ENCODE results near the gene CALD1.
A peak's percentile ranks its signal among the peaks of the same experiment; 100 is the strongest.

CALD1 gene

GRCh38 chr7:134829380-134829986 lies 50.0 kb downstream of the CALD1 start:
- DNase-seq = no peak

- peak; percentile 18 for DNase-seq
Measured at GRCh38 chr7:134831862-134832261, 52.4 kb downstream of the CALD1 start.

GRCh38 chr7:134832367-134832766 lies 52.9 kb downstream of the CALD1 start:
- DNase-seq = no peak

- no peak for DNase-seq
Measured at GRCh38 chr7:134834689-134835462, 55.4 kb downstream of the CALD1 start.

DNA sequence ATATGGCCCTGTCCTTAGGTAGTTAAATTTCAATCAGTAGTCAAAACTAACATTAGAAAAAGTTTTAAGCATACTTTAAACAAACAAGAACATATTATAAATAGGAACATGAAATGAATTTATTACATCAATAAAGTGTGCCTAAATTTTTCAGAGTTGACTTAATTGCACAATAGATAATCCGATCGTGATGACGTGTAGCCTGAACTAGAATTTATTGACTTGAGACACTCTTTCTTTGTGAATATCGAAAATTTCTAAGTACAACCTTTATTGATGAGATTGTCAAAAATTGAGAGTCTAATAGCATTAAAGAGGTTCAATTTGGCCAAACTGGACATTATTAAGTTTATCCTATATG lies 56.0 kb downstream of the CALD1 start:
- no peak for DNase-seq

DNA sequence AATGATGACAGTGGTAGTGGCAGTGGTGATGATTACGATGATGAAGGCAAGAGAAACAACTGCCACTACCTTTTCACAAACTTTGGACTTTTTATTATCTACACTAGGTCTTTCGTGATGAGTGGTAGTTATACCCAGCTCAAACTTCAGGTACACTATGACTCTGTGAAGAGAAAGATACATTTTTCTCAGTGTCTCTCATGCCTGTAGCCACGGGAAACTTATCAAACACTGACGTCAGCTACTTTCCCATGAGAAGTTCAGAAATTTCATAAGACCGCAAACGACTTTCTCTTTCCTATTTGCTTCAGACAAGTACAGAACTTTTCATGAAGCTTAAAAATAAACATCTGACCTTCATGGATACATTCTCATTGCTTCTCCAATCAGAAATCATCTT lies 57.0 kb downstream of the CALD1 start:
- no peak for DNase-seq

DNA sequence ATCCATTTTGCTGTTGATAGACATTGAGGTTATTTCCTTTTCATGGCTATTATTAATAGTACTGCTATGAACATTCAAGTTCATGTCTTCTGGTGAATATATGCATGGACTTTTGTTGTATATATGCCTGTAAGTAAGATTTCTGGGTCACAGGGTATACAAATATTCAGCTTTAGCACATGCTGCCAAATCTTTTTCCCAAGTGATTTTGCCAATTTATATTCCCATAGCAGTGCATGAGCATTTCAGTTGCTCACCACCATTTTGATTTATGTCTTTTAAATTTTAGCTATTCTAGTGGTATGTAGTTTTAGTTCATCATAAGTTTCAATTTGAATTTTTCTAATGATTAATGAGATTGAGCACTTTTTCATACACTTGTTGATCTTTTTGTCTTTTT lies 59.9 kb downstream of the CALD1 start:
- DNase-seq = no peak

- no peak for DNase-seq
Measured at GRCh38 chr7:134842062-134842461, 62.6 kb downstream of the CALD1 start.

GRCh38 chr7:134842886-134843430 lies 63.5 kb downstream of the CALD1 start:
- DNase-seq = no peak

- DNase-seq = no peak
Measured at GRCh38 chr7:134844200-134844599, 64.8 kb downstream of the CALD1 start.

GRCh38 chr7:134845461-134845860 lies 66.0 kb downstream of the CALD1 start:
- DNase-seq = no peak

GRCh38 chr7:134847851-134848588 lies 68.6 kb downstream of the CALD1 start:
- DNase-seq = no peak

DNA sequence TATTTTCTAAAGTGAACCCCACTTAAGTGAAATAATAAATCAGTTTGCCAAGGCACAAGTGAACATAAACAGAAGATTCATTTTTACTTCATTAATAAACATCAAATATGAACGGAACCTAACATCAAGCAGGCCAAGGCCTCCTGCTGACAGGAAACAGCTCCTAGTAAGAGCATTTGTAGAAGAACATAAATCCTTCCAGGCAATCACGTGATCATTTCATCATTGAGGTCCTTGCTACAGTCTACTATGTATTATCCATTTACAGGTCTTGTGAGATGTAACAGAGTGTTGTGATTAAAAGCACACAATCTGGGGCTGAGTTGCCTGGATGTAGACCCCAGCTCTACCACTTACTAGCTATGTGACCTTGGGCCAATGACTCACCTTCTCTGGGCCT lies 70.6 kb downstream of the CALD1 start:
- no peak for DNase-seq

GRCh38 chr7:134851141-134851540 lies 71.7 kb downstream of the CALD1 start:
- DNase-seq = no peak

GRCh38 chr7:134852625-134853024 lies 73.2 kb downstream of the CALD1 start:
- DNase-seq = no peak

- DNase-seq = no peak
Measured at GRCh38 chr7:134854816-134855215, 75.4 kb downstream of the CALD1 start.

GRCh38 chr7:134855442-134855841 lies 76.0 kb downstream of the CALD1 start:
- DNase-seq = no peak

DNA sequence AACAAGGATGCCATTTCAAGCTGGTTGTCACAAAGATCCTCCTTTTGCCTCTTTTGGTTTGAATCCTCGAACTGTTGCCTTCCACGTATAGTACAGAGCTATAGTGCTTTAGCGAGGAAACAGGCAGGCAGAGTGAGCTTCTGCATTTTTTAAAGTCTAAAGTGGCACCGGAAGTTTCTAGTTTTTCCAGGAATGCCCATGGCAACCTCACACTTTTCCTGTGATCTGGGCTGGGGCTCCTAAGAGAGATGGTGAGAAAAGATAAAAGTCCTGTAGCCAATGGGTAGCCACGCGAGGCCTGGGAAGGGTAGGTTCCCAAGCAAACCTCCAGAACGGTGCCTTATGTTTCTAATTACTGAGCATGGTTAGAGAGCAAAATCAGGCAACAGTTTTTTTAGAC lies 76.7 kb downstream of the CALD1 start:
- DNase-seq = no peak

GRCh38 chr7:134856691-134857090 lies 77.3 kb downstream of the CALD1 start:
- DNase-seq = no peak

- DNase-seq = no peak
Measured at GRCh38 chr7:134857958-134858357, 78.5 kb downstream of the CALD1 start.

- no peak for DNase-seq
Measured at GRCh38 chr7:134859783-134860182, 80.3 kb downstream of the CALD1 start.

DNA sequence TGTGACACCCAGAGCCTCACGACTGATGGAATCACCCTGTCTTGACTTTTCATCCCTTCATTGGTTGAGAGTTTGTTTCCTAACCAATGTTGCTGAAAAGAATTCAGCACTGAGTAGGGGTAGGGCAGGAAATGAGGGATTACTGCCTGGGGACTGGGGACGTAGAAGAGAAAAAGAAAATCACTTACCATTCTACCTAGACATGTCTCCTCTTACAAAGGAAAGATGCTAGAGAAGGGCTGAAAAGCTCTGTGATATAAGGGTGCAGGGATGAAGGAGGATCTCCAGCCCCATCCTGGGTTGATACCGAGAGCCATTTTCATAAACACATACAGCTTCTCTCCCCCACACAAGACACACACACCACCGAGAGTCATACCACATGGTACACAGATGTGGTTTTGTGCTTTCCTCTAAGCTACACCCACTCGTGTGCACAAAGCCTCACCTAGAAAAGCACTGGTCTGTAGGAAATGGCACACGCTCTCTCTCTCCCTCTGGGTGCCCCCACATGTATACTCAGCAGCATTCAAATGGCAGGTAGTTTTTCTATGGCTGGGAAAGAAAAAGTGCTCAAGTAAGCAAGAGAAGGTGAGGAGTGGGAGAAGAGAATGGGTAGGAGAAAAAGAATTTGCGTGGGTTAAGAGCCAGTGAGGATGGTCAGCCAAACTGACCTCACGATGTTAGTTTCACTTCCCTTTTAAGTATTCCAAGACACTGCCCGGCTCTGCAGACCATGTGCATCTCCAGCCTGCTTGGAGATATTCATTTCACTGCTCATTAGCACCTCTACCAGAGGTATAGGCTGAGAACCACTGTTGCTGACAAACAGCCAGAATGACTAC lies 85.8 kb downstream of the CALD1 start:
- peak; percentile 20 for DNase-seq

- no peak for DNase-seq
Measured at GRCh38 chr7:134866617-134867016, 87.2 kb downstream of the CALD1 start.

All from activated CD8-positive, alpha-beta memory T cell treated with anti-CD3 and anti-CD28 coated beads, Interleukin-2, amount 50 U/mL, for 4 hours (primary cell).